Ovary (tissue), 3 donors: ENCODE measurements around the gene USP43.

Experiments used
- CTCF ChIP-seq, 3 donors: fragments of 450-650 bp in 2 of 3; fragments of 200-600 bp in 1 of 3; IDR thresholded peaks; one replicate each; pipeline versions ENCODE4 v1.5.1 to v1.8.0; 2016 to 2022; ENCODE audit warnings: antibody characterized with exemption in 3 of 3, mild to moderate bottlenecking in 1 of 3
- EP300 ChIP-seq: sonication (generic); formaldehyde crosslinking; IDR thresholded peaks from one replicate; pipeline ENCODE4 v1.6.1; 2017; ENCODE audit warnings: antibody characterized with exemption
- POLR2A ChIP-seq: fragments of 450-650 bp; IDR thresholded peaks from one replicate; pipeline ENCODE4 v1.6.1; 2017; ENCODE audit warnings: antibody characterized with exemption, mild to moderate bottlenecking, moderate library complexity
- donor health status: DM: no; HTN: no; CAD: no.

- peak in 1 of 3 donors; percentile 28 for TF ChIP-seq CTCF (IDR thresholded peaks at IDR 0.05)
- TF ChIP-seq POLR2A, result no peak
- no peak for TF ChIP-seq EP300
These were observed 123.1 kb downstream of the USP43 start for GRCh38 chr17:9768381-9768934.
